A673 (cell line): ENCODE data around the gene STOX2. TPM values are rescaled to one million over a fixed set of nuclear protein-coding genes. Genes with fewer than 3 reads are reported as not detected.

Source experiments
- BruUV-seq: library from RNA; stranded (reverse); fragments of 400-500 nt; replicated peaks from 2 replicates; lab custom pipeline; 2021; lab: Mats Ljungman, UMichigan
- CTCF ChIA-PET: fragments of 300-600 bp; sonication (Branson Sonifier 250); formaldehyde crosslinking; loops from one replicate; lab custom pipeline; 2022; ENCODE audit warnings: antibody characterized with exemption; lab: Charles Lee
- POLR2A ChIA-PET: fragments of 300-600 bp; sonication (Branson Sonifier 250); formaldehyde crosslinking; loops from one replicate; lab custom pipeline; 2022; ENCODE audit warnings: antibody characterized with exemption; ENCODE audit not compliant: low non-redundant PET; lab: Charles Lee
- DNase-seq: peaks from one replicate; pipeline ENCODE4 v3.0.0-alpha.2; 2015; ENCODE audit warnings: low spot score
- H3K27ac ChIP-seq: fragments of 200-600 bp; sonication (generic); 2 replicates; pipeline ENCODE4 v1.5.1; 2016; ENCODE audit warnings: mixed run types, low read depth, mild to moderate bottlenecking, mixed read lengths, antibody characterized with exemption, low read length; ENCODE audit not compliant: poor library complexity, severe bottlenecking
- H3K27me3 ChIP-seq: fragments of 200-600 bp; sonication (generic); replicated peaks from 2 replicates; pipeline ENCODE4 v1.6.1; 2017; ENCODE audit warnings: mixed run types, low read depth, mild to moderate bottlenecking, mixed read lengths, antibody characterized with exemption, low read length; ENCODE audit not compliant: insufficient read depth, poor library complexity
- H3K36me3 ChIP-seq: fragments of 200-600 bp; sonication (generic); 2 replicates; pipeline ENCODE4 v1.6.1; 2016; ENCODE audit warnings: mixed run types, mild to moderate bottlenecking, mixed read lengths, antibody characterized with exemption, low read length; ENCODE audit not compliant: insufficient read depth, poor library complexity, severe bottlenecking
- H3K4me1 ChIP-seq: fragments of 200-600 bp; sonication (generic); 2 replicates; pipeline ENCODE4 v1.6.1; 2017; ENCODE audit warnings: mixed run types, mild to moderate bottlenecking, mixed read lengths, antibody characterized with exemption, low read length; ENCODE audit not compliant: insufficient read depth, poor library complexity, severe bottlenecking
- H3K4me3 ChIP-seq: fragments of 200-600 bp; sonication (generic); 2 replicates; pipeline ENCODE4 v1.5.1; 2016; ENCODE audit warnings: low read depth, mixed run types, mild to moderate bottlenecking, mixed read lengths, low read length; ENCODE audit not compliant: poor library complexity, severe bottlenecking
- H3K9me3 ChIP-seq: fragments of 200-600 bp; sonication (generic); 2 replicates; pipeline ENCODE4 v1.6.1; 2016; ENCODE audit warnings: mixed run types, low read depth, mild to moderate bottlenecking, mixed read lengths, antibody characterized with exemption, low read length; ENCODE audit not compliant: poor library complexity, severe bottlenecking
- CTCF ChIP-seq: fragments of 300-800, 200-600 bp; sonication (generic); conservative IDR thresholded peaks from 2 replicates; pipeline ENCODE4 v1.5.1; 2017; ENCODE audit warnings: low read depth, mild to moderate bottlenecking, antibody characterized with exemption, low read length, moderate library complexity, mixed read lengths
- EZH2 ChIP-seq: fragments of 200-600 bp; sonication (generic); IDR thresholded peaks from 2 replicates; pipeline ENCODE4 v1.6.1; 2017; ENCODE audit warnings: borderline replicate concordance, low read depth, mild to moderate bottlenecking, mixed read lengths, antibody characterized with exemption, low read length; ENCODE audit not compliant: poor library complexity, severe bottlenecking
- intact Hi-C: fragments of 100-400 bp; cut with micrococcal nuclease; formaldehyde crosslinking; loops from one replicate; pipeline ENCODE4 v1.10.0; 2022; ENCODE audit not compliant: unreplicated experiment
- total RNA-seq: library from RNA; stranded (reverse); gene quantifications from 2 replicates; pipeline ENCODE4 v1.2.3, GENCODE V29; 2021

STOX2 gene
- total RNA-seq, 1 experiment from 2014 or later: 2.9 TPM

GRCh38 chr4:183924362-183925044 lies 19.4 kb downstream of the STOX2 start:
- ChIA-PET CTCF (no interaction called here), POLR2A (no interaction called here)
- DNase-seq: no peak
- no TSS peak for BruUV-seq
- Histone ChIP-seq H3K4me3 (no peak overlapping the region), H3K9me3 (no peaks in the 10 kb centered on the region), H3K27ac (no peak overlapping the region), H3K4me1 (no peaks in the 10 kb centered on the region), H3K27me3 (no peaks in the 10 kb centered on the region), H3K36me3 (no peaks in the 10 kb centered on the region)
- intact Hi-C loops: no loop called here
- TF ChIP-seq CTCF (no peak), EZH2 (no peak)

DNA sequence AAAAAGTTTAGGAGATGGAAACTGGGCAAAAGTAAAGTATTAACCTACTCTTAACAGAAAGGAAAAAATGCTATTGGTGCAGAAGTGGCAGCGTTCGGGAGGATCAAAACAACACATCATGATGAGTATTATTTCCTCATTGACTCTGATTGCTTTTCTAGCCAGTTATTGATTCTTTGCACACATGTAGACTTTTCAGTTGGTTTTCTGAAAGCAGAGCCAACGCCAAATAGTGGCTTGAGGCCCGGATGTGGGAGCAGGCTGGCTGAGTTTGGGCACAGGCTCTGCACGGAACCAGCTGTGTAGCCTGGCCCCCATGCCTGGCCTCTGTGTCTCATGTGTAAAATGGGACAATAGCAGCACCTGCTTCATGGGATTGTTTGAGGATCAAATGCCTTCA lies 21.8 kb downstream of the STOX2 start:
- Histone ChIP-seq H3K4me3 (no peak overlapping the region), H3K27me3 (no peaks in the 10 kb centered on the region), H3K27ac (no peak overlapping the region), H3K36me3 (no peaks in the 10 kb centered on the region), H3K9me3 (no peaks in the 10 kb centered on the region), H3K4me1 (no peaks in the 10 kb centered on the region)
- BruUV-seq: no TSS peak
- DNase-seq: no peak
- intact Hi-C loops: no loop called here
- ChIA-PET CTCF (no interaction called here), POLR2A (interaction anchor here (0.7 kb wide), 1 partner anchor 32 kb away, joined by 4 read pairs; no protein-coding TSS in a partner anchor)
- TF ChIP-seq EZH2 (no peak), CTCF (no peak)

- Histone ChIP-seq H3K27ac (no peak overlapping the region), H3K36me3 (no peaks in the 10 kb centered on the region), H3K9me3 (no peaks in the 10 kb centered on the region), H3K4me3 (no peak overlapping the region), H3K4me1 (peaks cover 5% of the 10 kb centered on the region), H3K27me3 (no peaks in the 10 kb centered on the region)
- CTCF ChIA-PET: no interaction called here
- POLR2A ChIA-PET: no interaction called here
- intact Hi-C loops: no loop called here
- no TSS peak for BruUV-seq
- TF ChIP-seq CTCF: no peak
- TF ChIP-seq EZH2: no peak
- DNase-seq: no peak
These were observed 27.5 kb downstream of the STOX2 start for GRCh38 chr4:183932576-183932975.
